Stomach smooth muscle (tissue), 2 donors: ENCODE data around the gene NUDT16L1.

Experiments
- H3K27ac ChIP-seq: one replicate; pipeline ENCODE4 v1.7.0; 2013; ENCODE audit warnings: mild to moderate bottlenecking, low read length, inconsistent platforms
- H3K27me3 ChIP-seq, 2 donors: one replicate each; pipeline ENCODE4 v1.7.0; 2013; ENCODE audit warnings: low read length in 2 of 2; ENCODE audit not compliant: insufficient read depth in 2 of 2, control insufficient read depth in 1 of 2
- H3K36me3 ChIP-seq, 2 donors: one replicate each; pipeline ENCODE4 v1.7.0; 2013; ENCODE audit warnings: low read length in 2 of 2; ENCODE audit not compliant: control insufficient read depth in 2 of 2, insufficient read depth in 2 of 2
- H3K4me1 ChIP-seq: one replicate; pipeline ENCODE4 v1.7.0; 2013; ENCODE audit warnings: low read length; ENCODE audit not compliant: control insufficient read depth, insufficient read depth
- H3K4me3 ChIP-seq, 2 donors: one replicate each; pipeline ENCODE4 v1.7.0; 2013; ENCODE audit warnings: low read length in 2 of 2
- H3K9ac ChIP-seq, 2 donors: one replicate each; pipeline ENCODE4 v1.7.0; 2013; ENCODE audit warnings: low read length in 2 of 2, mild to moderate bottlenecking in 1 of 2
- H3K9me3 ChIP-seq, 2 donors: one replicate each; pipeline ENCODE4 v1.7.0; 2013; ENCODE audit warnings: low read length in 2 of 2; ENCODE audit not compliant: control insufficient read depth in 2 of 2
- donor health status: healthy.
- donor health status: Pancreatic carcinoma.

NUDT16L1 gene

DNA sequence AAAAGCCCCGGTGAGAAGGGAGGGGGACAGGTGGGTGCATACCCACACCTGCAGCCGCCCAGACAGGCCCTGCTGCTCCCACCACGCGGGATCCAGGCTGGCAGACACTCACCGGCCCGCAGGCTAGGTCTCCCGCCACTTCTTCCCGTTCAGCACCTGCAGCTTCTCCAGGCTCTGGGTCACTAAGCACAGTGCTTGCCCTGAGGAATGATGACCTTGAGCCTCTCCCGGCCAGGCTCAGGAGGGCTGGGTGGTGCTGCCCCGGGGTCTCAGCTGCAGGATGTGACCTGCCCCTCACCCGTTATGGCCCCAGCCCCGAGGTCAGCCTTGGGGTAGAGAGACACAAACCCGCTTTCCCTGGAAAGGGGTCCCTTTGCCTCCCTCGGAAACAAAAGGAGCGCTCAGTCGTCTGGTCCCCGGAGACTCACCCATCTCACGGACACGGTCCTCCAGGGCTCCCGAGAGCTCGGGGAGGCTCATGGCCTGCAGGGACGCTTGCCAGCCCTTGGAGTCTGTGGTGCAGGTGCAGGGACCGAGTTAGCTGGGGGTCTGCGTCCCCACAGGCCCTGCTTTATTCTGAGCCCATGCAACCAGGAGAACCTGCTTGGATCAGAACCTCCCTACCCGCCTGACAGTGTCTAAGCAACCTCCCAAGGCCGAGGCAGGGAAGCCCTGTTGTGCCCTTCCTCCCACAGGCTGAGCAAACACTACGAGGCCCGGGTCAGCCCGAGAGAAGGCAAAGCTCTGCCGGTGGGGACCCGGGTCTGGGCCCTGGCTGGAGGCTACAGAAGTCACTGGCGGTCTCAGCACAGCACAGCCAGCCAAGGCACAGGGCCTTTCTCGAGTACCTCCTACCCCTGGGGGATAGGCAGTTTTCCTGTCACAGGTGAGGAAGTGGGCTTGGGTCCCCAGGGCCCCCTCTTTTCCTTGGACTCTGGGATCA lies 3.8 kb downstream of the NUDT16L1 start:
- Histone ChIP-seq H3K27ac (no peak overlapping the region), H3K36me3 (peaks cover 27 to 39% of the 10 kb centered on the region in 2 donors), H3K4me3 (no peak overlapping the region), H3K27me3 (no peaks in the 10 kb centered on the region), H3K9me3 (no peaks in the 10 kb centered on the region), H3K4me1 (peaks cover 28% of the 10 kb centered on the region), H3K9ac (no peak overlapping the region)

DNA sequence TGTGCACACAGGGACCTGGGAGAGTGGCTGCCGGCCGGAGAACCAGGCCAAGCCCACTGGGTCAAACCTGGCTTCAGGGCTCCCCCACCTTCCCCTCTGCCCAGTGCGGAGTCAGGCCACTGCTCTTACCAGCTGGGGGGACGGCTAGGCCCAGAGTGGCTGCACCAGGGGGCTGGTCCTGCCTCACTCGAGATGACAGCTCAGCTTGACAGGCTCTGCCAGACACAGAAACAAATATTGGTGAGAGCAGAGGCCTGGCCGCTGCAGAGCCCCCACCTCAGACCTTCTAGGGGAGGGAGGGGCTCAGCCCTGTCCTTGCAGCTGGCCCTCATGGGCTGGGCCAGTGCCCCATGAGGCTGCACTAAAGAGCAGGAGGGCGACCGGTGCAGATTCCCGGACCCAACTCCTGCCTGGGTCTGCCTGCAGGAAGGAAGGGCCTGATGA lies 4.5 kb downstream of the NUDT16L1 start:
- Histone ChIP-seq H3K27ac (no peak overlapping the region), H3K4me3 (no peak overlapping the region), H3K4me1 (peaks cover 23% of the 10 kb centered on the region), H3K27me3 (no peaks in the 10 kb centered on the region), H3K9me3 (no peaks in the 10 kb centered on the region), H3K36me3 (peaks cover 29 to 41% of the 10 kb centered on the region in 2 donors), H3K9ac (no peak overlapping the region)

DNA sequence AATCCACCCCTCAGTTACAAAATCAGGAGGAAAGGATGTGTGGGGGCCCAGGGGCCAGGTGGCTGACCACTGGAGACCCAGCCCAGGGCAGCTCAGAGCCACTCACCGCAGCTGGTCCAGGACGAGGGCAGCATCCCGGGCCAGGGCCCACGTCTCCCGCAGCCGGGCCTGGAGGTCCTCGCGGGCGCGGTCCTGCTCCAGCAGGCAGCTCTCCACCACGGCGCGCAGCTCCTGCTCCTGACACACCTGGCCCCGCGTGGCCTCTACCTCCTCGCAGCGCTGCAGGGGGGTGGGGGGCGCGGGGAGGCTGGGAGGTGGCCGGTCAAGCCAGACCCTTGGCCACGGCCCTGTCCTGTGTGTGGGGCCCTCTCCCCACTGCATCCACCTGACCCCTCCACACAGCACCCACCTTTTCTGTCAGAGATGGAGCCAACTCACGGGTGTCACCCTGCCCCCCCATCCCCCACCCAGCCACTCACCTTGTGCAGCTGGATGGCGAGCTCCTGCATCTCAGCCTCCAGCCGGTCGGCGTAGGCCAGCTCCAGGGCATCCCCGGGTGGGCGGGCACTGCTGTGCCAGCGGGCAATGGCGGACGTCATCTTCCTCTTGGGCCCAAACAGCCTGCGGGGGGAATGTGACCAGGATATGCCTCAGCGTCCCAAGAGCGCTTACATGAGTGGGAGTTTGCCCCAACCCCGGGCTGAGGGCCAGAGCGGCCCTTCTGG lies 5.1 kb downstream of the NUDT16L1 start:
- Histone ChIP-seq H3K9me3 (no peaks in the 10 kb centered on the region), H3K27me3 (no peaks in the 10 kb centered on the region), H3K4me3 (no peak overlapping the region), H3K4me1 (peaks cover 19% of the 10 kb centered on the region), H3K27ac (no peak overlapping the region), H3K36me3 (peaks cover 31 to 41% of the 10 kb centered on the region in 2 donors), H3K9ac (no peak overlapping the region)

DNA sequence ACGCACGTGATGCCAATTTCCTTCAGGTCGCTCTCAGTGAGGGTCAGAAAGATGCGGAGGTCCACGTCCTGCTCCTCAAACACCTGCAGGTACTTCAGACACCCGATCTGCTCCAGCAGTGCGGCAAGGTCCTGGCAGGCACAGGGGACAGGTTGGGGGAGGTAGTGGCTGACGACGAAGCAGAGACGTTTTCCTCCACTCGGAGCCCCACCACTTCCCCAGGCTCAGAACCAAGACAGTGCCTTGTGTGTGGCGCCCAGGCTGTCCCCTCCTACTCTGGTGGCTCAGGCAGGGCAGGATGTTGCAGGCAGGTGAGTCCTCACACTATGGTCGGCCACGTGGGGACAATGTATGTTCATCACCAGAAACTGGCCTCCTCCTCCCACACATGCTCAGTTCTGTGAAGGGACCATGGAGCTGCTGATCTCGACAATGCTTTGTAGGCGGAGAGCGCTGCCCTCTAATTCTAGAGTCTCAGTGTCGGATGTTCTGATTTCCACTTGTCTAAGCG lies 5.7 kb downstream of the NUDT16L1 start:
- Histone ChIP-seq H3K27me3 (no peaks in the 10 kb centered on the region), H3K4me1 (peaks cover 17% of the 10 kb centered on the region), H3K9ac (no peak overlapping the region), H3K36me3 (peaks cover 34 to 46% of the 10 kb centered on the region in 2 donors), H3K9me3 (no peaks in the 10 kb centered on the region), H3K27ac (no peak overlapping the region), H3K4me3 (no peak overlapping the region)

DNA sequence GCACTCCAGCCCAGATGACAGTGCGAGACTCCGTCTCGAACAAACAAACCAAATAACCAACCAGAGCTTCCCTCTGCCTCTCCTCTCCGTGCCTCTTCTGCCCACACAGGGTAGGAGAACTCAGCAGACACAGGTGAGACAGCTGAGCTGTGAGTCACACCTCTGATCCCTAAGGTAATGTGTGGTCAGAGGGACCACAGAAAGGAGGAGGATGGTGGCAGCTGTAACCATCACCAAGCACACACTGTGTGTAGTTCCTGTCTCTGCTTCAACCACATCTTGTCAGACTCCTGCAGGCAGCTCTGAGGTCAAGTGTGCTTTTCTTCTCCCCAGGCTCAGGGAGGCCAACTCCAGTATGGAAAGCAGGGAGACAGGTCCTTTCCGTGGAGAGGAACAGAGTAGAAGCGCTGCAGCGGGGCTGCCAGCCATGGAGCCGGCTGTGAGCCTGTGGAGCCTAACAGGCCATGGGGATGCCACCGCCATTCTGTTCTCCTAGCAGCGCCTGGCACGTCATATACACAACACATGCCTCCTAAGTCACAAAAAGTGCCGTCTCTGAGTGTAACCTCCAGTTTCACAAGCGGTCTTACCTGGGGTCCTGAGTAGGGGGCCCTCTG lies 7.1 kb downstream of the NUDT16L1 start:
- no peak overlapping the region for H3K4me3 ChIP-seq

DNA sequence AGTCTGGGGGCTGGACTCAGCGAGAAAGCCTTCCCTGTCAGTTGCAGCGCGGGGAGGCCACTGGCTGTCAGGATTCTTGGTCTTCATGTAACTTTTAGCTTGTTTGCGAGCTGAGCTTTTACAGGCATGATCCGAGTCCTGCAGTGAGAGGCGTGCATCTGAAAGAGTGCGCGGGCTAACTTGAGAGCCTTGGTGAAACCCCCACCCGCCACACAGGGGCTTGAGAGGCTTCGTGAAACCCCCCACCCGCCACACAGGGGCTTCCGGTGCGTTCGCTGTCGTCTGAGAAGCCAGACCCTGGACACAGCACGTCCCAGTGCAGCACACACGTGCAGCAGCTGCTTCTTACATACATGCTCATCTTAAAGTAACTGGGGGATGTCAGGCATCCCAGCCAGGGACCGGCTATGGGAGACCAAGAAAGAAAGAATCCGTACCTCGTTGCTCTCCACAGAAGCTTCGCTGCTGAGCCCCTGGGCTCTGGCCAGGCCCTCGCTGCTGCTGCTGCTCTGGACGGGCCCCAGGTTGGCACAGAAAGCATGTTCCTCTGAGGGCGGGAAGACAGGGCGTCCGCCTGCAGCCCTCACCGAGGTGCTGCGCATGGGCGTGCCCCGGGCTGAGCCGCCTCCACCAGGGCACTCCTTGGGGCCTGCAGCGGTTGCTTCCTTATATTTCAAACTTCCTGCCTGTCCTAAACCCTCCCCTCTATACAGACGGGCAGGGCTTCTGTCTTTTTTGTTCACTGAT lies 7.8 kb downstream of the NUDT16L1 start:
- Histone ChIP-seq H3K9ac (no peak overlapping the region), H3K27ac (no peak overlapping the region), H3K36me3 (peaks cover 35 to 46% of the 10 kb centered on the region in 2 donors), H3K9me3 (no peaks in the 10 kb centered on the region), H3K4me3 (no peak overlapping the region), H3K4me1 (peaks cover 2% of the 10 kb centered on the region), H3K27me3 (no peaks in the 10 kb centered on the region)

More for the DNA sequence above, 7.1 kb downstream of the NUDT16L1 start:
- H3K36me3 ChIP-seq, result peaks cover 38 to 53% of the 10 kb centered on the region in 2 donors
- H3K27me3 ChIP-seq, result no peaks in the 10 kb centered on the region
- H3K4me1 ChIP-seq, result peaks cover 6% of the 10 kb centered on the region
- H3K9me3 ChIP-seq, result no peaks in the 10 kb centered on the region
- no peak overlapping the region for H3K27ac ChIP-seq
- no peak overlapping the region for H3K9ac ChIP-seq

DNA sequence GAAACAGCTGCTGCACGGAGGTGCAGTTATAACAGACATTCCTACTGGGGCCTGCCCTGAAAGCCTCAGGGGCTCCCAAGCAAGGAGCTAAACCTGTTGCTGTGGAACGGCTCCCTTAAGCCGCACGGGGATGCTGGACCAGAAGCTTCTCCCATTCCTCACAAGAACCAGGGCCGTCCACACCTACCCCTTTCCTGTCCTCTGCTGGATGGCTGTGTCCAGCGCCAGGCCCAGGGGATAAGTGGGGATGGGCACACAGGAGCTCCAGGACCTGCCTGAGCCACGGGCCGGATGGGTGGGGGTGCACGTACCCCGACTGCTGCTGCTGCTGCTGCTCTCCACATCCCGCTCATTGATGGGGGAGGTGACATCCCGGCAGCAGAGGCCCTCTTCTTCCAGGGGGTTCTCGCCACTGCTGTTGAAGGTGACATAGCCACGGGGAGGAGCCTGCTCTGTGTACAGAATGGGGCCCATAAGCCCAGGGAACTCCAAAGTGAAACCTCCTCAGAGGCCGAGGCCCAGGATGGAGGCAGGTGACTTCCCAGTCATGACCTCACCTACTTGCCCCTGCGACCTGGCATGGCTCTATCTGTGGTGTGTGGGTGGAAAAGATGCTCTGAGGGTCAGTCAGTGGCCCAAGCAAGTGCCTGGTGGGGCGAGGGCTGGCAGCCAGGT lies 8.6 kb downstream of the NUDT16L1 start:
- no peaks in the 10 kb centered on the region for H3K27me3 ChIP-seq
- H3K4me1 ChIP-seq, result peaks cover 2% of the 10 kb centered on the region
- H3K9me3 ChIP-seq, result no peaks in the 10 kb centered on the region
- peaks cover 38 to 46% of the 10 kb centered on the region in 2 donors for H3K36me3 ChIP-seq
- no peak overlapping the region for H3K9ac ChIP-seq
- H3K27ac ChIP-seq, result no peak overlapping the region
- H3K4me3 ChIP-seq, result no peak overlapping the region

DNA sequence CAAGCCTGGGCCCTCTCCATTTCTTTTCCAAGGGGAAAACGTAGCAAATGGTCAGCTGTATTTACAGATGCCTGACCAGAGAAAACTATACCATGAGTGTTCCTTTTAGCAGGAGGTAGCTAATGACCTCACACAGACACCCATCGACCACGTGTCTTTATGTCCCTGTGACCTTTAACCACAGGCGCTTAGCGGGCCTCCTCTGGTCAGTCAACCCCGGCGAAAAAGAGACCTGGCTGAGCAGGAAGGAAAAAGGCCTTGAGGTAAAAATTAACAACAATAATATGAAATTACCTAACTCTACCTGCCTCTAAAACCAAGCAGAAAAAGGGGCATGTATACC lies 9.1 kb downstream of the NUDT16L1 start:
- H3K9me3 ChIP-seq, result no peaks in the 10 kb centered on the region
- no peaks in the 10 kb centered on the region for H3K27me3 ChIP-seq
- H3K4me3 ChIP-seq, result no peak overlapping the region
- H3K9ac ChIP-seq, result no peak overlapping the region
- peaks cover 39 to 47% of the 10 kb centered on the region in 2 donors for H3K36me3 ChIP-seq
- H3K4me1 ChIP-seq, result peaks cover 2% of the 10 kb centered on the region
- no peak overlapping the region for H3K27ac ChIP-seq

DNA sequence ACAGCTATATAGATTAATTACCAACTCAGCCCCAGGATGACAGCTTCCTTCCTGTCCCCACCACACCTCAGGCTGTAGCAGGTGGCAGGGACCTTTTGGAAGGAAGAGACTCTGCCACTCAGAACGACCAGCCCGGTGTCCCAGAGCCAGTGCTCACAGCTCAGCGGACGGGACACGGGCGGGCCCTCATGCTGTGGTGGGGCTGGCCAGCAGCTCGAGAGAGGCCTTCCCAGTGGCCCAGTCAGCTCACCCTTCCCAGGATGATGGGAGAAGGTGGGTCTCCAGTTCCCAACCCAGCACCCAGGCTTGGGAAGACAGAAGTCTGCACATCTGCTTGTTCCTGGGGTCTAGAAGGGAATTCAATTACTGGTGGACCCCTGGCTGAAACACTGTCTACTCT lies 10.5 kb downstream of the NUDT16L1 start:
- Histone ChIP-seq H3K9me3 (no peaks in the 10 kb centered on the region), H3K9ac (no peak overlapping the region), H3K36me3 (peaks cover 36 to 44% of the 10 kb centered on the region in 2 donors), H3K27me3 (no peaks in the 10 kb centered on the region), H3K4me3 (no peak overlapping the region), H3K27ac (no peak overlapping the region), H3K4me1 (peaks cover 2% of the 10 kb centered on the region)
